NCI-H345 treated with DMSO at 0.1 percent for 48 hours (cell line): ENCODE measurements around the gene USP10.
"Not testable (repeated sequence)": the region's sequence is repeated elsewhere in the genome, so short reads cannot be mapped to it uniquely, and the experiment has no call there.

Source experiments
- DNase-seq: peaks from one replicate; lab custom pipeline; 2025; ENCODE audit not compliant: unreplicated experiment; lab: John Stamatoyannopoulos, UW

The USP10 gene

DNA sequence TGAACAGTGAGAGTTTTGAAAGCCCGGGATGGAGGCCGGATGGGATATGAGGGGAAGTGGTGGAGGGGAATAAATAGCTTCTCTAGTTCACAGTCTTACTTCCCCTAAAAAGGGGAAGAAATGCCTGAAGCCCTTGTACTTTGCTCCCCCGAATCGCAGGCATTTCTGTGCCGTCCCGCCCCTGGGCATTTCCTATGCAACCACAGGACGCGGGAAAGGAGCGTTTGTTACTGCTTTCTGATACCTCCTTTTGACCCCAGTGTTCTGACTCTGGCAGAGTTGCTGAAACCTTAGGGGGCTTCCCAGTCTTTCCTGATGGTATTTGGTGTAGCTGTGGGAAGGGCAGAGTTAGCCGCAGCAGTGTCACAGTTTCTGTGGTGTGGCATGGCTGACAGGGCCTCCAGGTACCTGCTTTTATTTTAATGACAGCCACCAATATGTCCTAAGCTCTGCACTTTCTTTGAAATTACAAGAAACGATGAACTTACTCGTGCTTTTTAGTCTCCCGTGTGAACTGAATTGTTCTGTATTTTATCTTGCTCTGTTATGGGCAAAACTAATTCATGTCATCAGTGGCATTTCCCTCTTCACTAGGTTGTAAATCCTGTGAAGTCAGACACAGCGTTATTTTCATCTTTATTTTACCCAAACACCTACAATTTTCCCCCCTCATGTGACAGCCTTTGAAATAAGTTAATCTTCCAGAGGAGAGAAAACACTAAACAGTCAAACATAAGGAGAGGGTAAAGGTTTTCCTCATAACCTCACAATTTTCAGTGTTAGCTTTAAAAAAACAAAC is 27.1 kb downstream of the USP10 start:
- DNase-seq, result no peak

DNA sequence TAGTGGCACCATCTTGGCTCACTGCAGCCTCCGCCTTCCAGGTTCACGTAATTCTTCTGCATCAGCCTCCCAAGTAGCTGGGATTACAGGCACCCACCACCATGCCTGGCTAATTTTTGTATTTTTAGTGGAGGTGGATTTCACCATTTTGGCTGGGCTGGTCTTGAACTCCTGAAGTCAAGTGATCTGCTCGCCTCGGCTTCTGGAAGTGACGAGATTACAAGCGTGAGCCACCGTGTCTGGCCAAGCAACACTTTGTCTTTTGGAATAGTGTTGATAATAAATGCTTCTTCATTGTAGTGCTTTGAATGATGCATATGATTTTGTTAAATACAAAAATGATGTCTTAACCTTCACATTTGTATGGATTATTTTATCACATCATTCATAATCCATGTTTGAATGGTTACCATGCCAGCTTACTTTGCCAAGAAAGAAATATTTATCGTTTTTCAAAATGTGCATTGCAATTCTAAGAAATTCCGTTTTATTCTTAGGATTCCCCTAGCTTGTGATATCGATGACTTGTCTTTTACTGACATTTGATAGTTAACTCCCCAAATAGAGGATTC is 29.1 kb downstream of the USP10 start:
- DNase-seq, result no peak

DNA sequence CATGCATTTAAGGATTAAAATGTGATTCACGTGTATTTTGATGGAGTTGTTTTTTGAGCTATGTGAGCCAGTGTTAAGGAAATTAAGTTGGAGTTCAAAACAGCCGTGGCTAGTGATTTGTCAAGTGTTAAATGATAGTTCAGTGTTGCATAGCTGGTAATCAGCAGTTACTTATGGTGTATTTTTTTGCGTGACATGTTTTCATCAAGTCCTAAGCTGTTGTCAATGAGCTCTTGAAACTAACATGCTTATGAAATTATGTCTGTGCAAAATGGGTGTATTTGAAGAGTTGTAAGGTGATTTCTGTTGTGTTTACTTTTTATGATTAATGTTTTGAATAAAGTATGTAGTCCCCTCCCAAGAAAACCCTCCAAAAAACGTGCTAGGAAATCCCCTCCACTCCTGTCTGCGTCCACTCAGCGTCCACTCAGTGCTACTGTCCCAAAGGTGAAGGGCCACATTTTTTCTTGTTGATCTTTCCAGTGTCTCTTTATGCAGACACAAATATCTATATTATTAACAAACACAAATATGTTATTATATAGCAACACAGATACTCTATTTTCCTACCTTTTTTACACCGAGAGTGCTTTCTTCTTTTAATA is 30.0 kb downstream of the USP10 start:
- DNase-seq, result no peak

DNA sequence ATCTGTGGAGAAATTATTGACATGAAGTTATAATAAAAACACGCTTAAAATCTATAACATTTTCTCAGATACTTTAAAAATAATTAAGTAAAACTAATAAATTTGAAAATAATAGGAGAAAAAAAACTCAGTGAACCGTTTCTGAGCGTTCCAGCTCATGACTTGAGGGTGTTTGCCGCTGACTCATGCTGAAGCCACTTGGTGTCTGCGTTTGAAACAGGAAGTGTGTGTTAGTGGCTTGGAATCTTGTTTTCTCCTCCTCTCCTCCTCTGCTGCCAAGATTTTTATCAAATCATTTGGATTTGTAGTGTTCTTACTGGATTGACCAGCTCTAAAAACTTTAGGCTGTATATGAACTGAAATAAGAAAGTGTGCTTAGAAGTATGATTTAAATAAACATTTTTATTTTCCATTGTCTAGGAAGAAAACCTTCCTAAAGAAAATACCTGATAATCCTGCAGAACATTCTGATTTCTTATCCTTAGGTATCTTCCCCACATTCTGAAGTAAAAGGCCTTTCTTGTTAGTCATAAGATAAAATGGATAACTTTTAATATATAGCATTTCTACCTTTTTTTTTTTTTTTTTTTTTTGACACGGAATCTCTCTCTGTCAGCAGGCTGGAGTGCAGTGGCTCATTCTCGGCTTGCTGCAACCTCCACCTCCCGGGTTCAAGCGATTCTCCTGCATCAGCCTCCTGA is 30.8 kb downstream of the USP10 start:
- no peak for DNase-seq

DNA sequence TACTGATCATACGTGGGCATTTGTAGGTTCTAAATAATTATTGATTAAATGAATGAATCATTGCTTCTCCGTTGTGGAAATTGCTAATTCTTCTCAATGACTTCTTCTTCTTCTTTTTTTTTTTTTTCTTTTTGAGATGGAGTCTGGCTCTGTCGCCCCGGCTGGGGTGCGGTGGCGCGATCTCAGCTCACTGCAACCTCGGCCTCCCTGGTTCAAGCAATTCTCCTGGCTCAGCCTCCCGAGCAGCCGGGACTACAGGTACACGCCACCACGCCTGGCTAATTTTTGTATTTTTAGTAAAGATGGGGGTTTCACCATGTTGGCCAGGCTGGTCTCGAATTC is 32.5 kb downstream of the USP10 start:
- DNase-seq, result not testable (repeated sequence)

DNA sequence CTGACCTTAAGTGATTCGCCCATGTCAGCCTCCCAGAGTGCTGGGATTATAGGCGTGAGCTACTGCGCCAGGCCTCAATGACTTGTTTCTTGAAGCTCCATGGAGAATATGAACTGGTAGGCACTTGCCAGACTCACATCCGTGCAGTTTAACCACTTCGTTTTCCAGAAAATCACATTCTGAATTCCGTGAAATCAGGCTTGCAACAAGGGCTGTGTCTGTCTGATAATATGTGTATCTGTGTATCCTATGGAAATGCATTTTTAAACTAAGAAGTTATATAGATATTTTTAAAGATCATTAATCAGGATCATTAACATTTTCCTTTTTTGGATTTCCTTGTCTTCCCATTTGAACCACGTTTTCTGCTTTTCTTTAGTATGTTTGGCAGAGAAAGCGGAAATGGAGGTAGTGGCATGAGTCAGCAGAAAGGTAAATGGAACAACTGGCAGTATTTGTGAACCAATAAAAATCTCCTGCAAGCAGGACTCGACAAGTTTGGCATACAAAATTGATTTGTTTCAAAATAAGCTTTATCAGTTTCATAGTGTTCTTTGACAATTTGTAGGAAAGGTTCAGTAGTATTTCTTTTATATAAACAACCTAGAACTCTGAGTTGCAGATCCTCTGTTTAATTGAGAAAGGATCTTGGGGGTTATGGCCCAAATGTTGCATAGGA is 33.0 kb downstream of the USP10 start:
- DNase-seq, result no peak

DNA sequence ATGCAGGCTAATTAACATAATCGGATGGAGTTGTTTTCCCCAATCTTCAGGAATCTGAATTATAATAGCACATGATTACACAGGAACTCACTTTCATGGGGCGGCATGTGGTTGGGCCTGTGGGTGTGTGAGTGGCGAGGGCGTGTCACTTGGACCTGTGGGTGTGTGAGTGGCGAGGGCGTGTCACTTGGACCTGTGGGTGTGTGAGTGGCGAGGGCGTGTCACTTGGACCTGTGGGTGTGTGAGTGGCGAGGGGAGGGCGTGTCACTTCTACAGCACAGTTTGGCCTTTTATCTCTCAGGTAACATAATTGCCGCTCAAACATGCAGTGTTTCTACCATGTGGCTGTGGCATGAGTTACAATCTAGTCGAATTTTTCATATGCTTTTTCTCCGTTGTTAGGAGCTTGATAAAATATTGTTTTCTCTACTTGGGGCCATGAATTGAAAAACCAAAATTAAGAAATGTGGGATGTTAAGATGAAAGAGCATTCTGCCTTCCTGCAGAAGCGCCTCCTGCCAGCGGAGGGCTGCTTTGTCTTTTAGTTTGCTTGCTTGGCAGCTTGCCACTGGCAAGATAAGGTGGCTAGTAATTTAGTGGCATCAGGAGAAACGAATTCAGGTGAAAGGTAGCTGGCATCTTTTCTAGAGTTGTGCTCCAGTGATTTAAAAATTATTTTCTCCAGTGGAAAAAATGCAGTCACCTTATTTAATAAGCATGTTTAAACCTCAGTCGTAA is 36.2 kb downstream of the USP10 start:
- DNase-seq, result peak; percentile 59

DNA sequence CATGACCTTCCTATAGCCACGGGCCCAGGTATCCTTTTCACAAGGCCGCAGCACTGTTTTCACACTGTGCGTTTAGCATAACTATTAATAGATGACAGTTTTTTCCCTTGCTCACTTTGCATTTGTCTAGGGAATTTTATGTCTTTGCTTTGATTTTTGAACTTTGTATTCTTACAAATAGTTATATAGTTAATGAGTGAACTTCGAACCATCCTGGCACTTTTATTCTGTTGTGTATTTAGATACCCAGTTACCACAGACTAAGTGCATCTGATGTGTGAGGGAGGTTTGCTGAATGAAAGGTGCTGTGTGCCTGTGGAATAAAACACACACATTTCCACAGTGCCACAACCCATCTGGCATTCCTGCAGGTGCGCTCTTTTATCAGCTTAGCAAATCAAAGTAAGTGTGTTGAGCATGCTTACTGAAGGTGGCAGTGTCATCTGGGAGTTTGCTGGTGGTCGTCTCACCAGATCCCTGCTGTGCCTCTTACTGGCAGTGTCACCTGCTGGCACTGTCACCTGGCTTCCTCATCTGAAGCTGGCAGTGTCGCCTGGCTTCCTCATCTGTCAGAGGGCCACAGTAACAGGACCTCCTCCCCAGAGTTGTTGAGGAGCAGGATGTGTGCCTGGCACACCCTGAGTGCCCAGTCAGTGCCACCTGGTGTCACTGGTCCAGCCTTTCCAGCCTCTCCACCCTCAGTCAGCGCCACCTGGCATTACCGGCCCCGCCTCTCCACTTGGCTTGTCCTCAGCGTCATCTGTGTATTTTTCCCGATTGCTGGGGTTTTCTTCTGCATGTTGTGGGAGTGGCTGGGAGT is 37.6 kb downstream of the USP10 start:
- DNase-seq, result peak; percentile 70

DNA sequence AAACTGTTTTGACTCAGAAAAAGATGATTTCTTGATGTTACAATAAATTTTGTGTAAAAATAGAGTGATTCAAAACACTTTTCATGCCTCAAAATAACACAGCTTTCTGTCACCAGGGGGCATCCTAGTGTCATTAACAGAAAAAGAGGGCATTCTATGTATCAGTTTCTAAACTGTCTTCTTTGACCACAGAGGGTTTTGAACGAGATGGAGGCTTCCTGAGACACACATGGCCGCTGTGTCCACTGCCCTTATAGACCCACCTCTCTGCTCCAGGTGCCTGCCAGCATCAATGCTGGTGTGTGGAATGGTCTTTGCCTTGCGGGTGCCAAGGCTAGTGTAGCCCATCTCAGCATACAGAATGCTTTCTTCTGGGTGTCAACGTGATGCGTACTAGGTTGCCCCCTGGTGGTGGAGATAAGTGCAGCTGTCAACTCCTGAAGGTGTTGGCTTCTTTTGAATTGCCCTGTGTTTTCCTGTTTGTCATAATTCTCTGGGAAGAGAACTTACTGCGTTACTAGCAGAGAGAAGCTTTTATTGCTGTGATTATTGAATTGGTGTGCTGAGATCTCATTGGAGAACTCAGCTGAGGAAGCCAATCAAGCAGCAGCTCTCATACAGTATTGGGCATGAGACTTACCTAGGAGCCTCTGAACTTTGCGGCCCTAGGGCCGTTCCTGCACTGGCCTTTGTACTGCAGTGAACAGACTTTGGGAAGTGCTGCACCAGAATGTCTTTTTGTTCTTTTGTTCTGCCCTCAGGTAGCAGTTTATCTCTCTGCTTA is 38.6 kb downstream of the USP10 start:
- peak; percentile 48 for DNase-seq

DNA sequence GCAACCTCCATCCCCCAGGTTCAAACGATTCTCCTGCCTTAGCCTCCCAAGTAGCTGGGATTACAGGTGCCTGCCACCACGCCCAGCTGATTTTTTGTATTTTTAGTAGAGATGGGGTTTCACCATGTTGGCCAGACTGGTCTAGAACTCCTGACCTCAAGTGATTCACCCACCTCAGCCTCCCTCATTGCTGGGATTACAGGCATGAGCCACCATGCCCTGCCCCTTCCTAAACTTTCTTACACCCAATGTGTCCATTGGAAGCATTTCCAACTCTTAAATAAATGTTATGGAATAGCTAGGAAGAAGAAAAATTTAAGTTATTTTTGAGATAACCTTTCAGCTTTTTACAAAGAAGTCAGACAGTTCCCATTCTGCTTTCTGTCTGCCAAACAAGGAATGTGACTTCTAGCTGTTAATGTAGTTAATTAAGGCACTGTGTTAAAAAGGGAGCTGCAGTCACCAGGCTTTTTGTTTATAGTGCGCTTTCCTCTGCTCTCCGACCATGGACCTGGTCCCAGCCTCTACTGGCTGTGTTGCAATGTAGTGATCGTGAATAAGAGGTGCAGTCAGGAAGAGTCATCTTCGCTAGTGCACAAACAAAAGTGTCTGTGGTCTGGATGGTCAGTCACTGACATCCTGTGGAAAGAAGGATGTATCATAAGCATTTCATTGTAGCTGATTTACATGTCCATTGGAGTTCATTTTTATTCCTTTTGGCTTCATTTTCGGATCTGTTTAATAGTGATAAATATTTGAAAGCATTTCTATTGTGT is 39.7 kb downstream of the USP10 start:
- DNase-seq, result no peak

DNA sequence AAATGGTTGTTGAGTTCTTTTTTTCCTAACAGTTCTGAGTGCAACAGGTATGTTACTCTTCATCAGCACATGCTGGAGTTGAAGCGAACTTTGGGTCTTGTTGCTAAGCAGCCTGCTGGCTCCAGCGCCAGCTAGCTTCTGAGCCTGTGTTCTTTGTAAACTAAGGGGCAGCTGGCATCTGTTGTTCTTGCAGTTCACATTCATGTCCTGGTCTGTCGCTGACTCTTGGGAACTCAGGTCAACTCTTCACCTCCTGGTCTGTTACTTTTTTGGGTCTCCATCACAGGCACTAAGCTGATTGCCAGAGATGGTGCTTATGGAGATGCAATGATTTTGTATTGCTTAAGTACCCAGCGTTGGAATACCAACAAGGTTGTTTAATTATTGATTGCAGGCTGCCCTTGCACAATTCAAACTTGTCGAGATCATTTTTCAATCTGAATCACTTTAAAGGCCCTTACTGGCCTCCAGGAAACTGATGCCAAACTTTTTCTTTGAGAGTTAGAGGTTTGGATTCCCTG is 40.9 kb downstream of the USP10 start:
- no peak for DNase-seq

DNA sequence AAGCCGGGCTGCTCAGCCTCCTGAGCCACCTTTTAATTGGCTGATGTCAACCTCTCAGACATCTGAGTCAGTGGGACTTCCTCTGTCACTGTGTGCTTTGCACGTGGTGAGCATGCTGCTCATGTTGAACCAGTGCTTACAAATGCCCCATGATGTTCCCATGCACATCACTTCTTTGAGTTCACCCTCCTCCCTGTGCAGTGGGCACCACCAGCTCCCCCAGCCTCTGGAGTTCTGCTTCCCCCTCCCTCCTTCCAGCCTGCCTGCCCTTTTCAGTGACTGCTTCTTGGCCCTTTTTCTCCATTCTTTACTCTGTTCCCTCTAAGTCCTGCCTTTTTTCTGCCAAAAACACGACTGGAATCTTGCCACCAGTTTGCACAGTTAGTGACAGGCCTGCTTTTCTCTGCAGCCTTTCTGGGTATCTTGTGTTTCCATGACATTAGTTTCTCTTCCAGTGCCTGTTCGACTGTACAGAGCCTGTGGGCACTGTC is 41.6 kb downstream of the USP10 start:
- DNase-seq, result no peak

DNA sequence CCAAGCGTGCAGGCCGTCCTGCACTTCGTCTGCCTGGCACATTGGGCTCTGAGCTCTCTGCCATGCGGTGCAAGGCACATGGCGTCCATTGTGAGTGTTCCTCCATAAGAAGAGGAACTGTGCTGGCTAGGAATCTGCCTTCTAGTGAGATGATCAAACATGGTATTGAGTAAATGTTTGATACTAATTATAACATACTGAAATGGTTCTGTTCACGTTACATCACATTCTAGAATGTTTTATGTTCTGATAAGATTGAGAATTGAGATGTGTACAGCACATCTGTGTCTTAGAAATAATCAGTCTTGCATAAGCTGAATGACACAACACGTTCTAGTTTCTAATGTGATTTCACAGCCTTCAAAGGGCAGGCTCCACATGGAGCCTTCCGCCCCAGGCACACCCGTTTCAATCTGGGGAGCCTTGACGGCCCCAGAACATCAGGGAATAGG is 42.9 kb downstream of the USP10 start:
- DNase-seq, result no peak

DNA sequence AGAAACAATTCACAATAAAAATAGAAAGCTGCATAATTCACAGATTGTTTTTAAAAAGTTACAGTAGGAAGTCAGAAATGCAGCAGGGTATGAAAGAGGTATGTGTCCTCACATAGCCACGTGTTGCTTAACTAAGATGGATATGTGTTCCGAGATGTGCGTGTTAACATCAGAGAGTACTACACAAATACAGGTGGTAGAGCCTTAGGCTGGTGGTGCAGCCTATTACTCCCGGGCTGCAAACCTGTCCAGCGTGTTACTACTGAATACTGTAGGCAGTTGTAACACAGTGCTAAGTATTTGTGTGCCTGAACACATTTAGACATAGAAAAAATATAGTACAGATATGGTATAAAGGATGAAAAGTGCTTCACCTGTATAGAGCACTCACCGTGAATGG is 46.4 kb downstream of the USP10 start:
- no peak for DNase-seq

DNA sequence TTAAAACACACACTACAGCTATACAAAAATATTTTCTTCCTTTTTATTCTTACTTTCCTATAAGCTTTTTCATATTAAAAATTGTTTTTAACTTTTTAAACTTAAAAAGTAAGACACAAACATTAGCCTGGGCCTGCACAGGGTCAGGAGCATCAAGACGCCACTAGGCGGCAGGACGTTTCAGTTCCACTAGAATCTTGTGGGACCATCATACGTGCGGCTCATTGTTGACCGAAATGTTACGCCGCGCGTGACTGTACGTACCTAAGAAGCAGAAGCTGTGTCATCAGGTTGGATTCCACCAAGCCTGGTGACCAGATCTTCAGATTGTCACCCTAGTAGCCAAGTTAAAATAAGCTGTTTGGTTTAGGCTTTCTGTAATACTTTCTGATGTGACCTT is 47.1 kb downstream of the USP10 start:
- no peak for DNase-seq

DNA sequence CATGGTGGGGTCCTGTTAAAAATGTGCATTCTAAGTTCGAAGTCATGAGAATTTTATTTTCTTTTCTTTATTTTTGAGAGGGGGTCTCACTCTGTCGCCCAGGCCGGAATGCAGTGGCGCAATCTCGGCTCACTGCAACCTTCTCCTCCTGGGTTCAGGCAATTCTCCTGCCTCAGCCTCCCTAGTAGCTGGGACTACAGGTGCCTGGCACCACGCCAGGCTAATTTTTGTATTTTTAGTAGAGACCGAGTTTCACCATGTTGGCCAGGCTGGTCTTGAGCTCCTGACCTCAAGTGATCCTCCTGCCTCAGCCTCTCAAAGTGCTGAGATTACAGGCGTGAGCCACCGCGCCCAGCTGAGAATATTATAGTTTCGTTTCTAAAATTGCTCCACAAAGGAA is 48.4 kb downstream of the USP10 start:
- not testable (repeated sequence) for DNase-seq

DNA sequence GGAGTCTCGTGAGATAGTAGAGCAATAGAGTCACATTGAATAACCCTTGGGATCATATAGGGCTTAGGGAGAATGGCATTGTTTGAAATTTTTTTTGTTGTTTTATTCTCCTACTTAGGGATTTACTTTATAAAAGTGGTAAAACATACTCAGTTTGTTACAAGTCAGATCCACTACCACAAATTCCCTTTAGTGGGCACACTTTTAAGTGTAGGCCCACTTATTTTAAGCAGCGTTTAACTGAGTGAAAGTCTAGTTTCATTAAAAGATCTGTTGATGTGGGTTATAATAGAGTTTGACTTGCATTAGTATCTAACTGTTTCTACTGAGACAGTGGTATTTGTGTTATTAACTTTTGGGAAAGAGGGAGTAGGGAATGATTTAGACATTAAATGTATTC is 49.3 kb downstream of the USP10 start:
- DNase-seq, result no peak

DNA sequence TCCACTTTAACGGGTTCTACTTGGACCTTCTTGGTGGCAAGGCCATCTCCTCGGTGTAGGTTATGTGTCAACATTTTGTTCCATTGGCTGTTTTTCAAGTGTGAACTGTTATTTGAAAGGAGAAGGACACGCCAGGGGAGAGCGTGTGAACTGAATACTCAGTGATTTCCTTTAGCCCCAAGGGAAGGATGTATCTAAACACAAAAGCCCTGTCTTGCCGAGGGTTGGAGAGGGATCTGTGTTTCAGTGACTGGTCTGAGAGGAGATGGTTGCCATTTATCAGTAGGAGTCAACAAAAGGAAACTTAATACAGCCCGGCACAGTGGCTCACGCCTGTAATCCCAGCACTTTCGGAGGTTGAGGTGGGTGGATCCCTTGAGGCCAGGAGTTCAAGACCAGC is 50.0 kb downstream of the USP10 start:
- no peak for DNase-seq
